Fibroblast of pulmonary artery (primary cell): ENCODE measurements around the gene FGF1.
"Not testable (repeated sequence)": the region's sequence is repeated elsewhere in the genome, so short reads cannot be mapped to it uniquely, and the experiment has no call there.

Source experiments
- DNase-seq: peaks from one replicate; pipeline ENCODE4 v3.0.0-alpha.2; 2010; ENCODE audit warnings: low read depth
- H3K4me3 ChIP-seq: replicated peaks from 2 replicates; pipeline ENCODE4 v1.5.1; 2011; ENCODE audit warnings: low read depth, mild to moderate bottlenecking, control low read depth, low read length, moderate library complexity
- TF ChIP-seq, protein P1 (sequence below): IDR thresholded peaks from 2 replicates; pipeline ENCODE4 v1.5.1; 2011; ENCODE audit warnings: mild to moderate bottlenecking, control low read depth, low read length, inconsistent platforms; ENCODE audit errors: missing control alignments

Gene FGF1

DNA sequence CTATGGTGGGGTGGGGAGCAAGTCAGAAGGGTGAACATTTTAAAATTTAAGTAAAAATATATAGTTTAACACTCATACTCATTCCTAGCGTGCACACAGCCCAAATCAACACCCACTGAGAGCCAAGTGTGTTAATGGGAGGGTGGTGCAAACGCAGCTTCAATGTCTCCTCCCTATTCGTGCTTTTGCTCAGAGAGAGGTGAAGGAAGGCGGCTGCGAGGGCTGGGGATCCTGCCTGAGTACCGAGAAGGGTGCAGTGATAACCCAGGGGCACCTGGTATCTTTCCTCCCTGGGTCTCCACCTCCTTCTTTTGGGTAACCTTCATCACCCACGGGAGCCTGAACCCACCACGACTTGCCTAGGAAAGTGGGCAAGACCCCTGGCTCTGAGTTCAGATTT, 35.0 kb downstream of the FGF1 start:
- H3K4me3 ChIP-seq = no peak overlapping the region
- no peak for DNase-seq
- TF ChIP-seq, protein P1, sequence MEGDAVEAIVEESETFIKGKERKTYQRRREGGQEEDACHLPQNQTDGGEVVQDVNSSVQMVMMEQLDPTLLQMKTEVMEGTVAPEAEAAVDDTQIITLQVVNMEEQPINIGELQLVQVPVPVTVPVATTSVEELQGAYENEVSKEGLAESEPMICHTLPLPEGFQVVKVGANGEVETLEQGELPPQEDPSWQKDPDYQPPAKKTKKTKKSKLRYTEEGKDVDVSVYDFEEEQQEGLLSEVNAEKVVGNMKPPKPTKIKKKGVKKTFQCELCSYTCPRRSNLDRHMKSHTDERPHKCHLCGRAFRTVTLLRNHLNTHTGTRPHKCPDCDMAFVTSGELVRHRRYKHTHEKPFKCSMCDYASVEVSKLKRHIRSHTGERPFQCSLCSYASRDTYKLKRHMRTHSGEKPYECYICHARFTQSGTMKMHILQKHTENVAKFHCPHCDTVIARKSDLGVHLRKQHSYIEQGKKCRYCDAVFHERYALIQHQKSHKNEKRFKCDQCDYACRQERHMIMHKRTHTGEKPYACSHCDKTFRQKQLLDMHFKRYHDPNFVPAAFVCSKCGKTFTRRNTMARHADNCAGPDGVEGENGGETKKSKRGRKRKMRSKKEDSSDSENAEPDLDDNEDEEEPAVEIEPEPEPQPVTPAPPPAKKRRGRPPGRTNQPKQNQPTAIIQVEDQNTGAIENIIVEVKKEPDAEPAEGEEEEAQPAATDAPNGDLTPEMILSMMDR = no peak

- TF ChIP-seq, protein P1 = no peak
- no peak for DNase-seq
- H3K4me3 ChIP-seq = no peak overlapping the region
These were observed 35.8 kb downstream of the FGF1 start for GRCh38 chr5:142650060-142650459.

DNA sequence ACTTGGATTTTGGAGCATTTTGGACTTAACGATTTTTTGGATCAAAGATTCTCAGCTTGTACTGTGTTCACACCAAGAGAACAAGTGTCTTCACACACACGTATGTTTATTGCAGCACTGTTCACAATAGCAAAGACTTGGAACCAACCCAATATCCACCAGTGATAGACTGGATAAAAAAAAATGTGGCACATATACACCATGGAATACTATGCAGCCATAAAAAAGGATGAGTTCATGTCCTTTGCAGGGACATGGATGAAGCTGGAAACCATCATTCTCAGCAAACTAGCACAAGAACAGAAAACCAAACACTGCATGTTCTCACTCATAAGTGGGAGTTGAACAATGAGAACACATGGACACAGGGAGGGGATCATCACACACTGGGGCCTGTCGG, 37.8 kb downstream of the FGF1 start:
- DNase-seq, H3K4me3 ChIP-seq: not testable (repeated sequence)

DNA sequence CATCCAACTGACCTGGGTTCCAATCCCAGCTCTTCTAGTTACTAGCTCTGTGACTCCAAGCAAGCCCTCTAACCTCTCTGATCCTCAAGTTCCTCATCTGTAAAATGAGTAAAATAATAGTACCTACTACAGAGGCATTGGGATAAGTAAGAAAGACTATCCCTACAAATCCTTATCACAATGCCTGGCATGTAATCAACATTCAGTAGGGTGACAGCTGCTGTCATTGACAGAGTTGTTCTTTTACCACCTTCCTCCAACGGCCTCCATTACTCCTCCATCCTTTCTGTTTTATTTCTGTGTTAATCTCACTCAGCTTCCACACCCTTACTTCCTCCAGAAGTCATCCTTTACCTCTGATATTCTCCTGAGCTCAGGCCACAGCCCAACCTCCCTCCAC, 40.4 kb downstream of the FGF1 start:
- no peak overlapping the region for H3K4me3 ChIP-seq
- DNase-seq = no peak
- TF ChIP-seq, protein P1 = no peak

GRCh38 chr5:142644640-142645361, 41.1 kb downstream of the FGF1 start:
- peak; percentile 98 for DNase-seq
- TF ChIP-seq, protein P1 = no peak
- peak overlapping the region; percentile 17 for H3K4me3 ChIP-seq

DNA sequence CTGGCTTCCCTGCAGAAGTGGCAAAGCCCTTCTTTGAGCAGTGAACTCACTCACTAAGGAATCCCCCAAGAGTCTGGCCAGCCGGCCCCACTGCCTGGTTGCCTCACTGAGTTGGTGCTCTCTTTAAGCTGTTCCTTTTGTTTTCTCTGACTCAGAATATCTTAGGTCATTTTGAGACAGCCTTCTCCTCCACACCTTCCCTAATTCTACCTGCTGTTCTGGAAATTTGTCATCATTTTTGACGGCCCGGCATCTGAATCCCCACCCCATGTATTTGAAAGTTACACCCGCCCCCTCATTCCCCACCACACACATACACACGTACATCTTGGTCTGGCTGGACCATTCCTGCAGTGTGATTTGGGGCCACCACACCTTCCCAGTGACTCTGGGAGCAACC, 41.8 kb downstream of the FGF1 start:
- DNase-seq = no peak
- H3K4me3 ChIP-seq = no peak overlapping the region
- TF ChIP-seq, protein P1 = no peak

DNA sequence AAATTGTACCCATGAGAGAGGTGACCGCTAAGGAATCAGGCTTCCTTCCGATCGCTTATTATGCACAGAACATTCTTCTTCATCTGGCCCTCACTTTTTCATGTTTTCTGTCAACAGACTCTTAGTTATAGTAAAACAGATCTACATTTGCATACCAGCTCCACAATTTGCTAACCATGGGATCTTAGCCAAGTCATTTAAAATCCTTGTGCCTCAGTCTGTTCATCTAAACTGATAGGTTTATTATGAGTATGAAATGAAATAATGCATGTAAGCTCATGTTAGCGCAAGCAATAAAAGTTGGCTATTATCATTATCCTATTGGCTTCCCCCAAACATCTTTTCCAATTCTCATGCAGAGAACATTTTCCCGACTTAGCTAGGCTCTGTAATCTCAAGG, 42.3 kb downstream of the FGF1 start:
- DNase-seq = no peak
- no peak overlapping the region for H3K4me3 ChIP-seq
- TF ChIP-seq, protein P1 = no peak
